ENCODE results near the gene BET1. TPM values are rescaled to one million over a fixed set of nuclear protein-coding genes. Genes with fewer than 3 reads are reported as not detected.

The BET1 gene
- total RNA-seq, 6 experiments from 2014 or later = 26.4 to 36.5 (median 30.5) TPM

GRCh38 chr7:94048755-94049154, 44.6 kb upstream of the BET1 start:
- H3K27me3 Mint-ChIP-seq (ENCODE audit: insufficient read depth) = peaks cover 4% of the 10 kb centered on the region; the same call in 1 of the 2 replicates
- no peaks in the 10 kb centered on the region for H3K9me3 Mint-ChIP-seq
- peaks cover 14% of the 10 kb centered on the region for H3K4me1 Mint-ChIP-seq (ENCODE audit: low read depth)
- H3K27ac Mint-ChIP-seq = no peak overlapping the region
- H3K4me3 Mint-ChIP-seq = no peak overlapping the region
- H3K36me3 Mint-ChIP-seq (ENCODE audit: low read depth) = no peaks in the 10 kb centered on the region
- DNase-seq = no peak
- no peak for TF ChIP-seq CTCF (IDR thresholded peaks at IDR 0.05)

- H3K4me3 Mint-ChIP-seq = no peak overlapping the region
- H3K27ac Mint-ChIP-seq = no peak overlapping the region
- peaks cover 4% of the 10 kb centered on the region; the same call in 1 of the 2 replicates for H3K27me3 Mint-ChIP-seq (ENCODE audit: insufficient read depth)
- no peak for TF ChIP-seq CTCF (IDR thresholded peaks at IDR 0.05)
- no peaks in the 10 kb centered on the region for H3K36me3 Mint-ChIP-seq (ENCODE audit: low read depth)
- no peak for DNase-seq
- H3K9me3 Mint-ChIP-seq = no peaks in the 10 kb centered on the region
- peaks cover 19% of the 10 kb centered on the region for H3K4me1 Mint-ChIP-seq (ENCODE audit: low read depth)
Observed at GRCh38 chr7:94047956-94048355, 43.8 kb upstream of the BET1 start.

DNA sequence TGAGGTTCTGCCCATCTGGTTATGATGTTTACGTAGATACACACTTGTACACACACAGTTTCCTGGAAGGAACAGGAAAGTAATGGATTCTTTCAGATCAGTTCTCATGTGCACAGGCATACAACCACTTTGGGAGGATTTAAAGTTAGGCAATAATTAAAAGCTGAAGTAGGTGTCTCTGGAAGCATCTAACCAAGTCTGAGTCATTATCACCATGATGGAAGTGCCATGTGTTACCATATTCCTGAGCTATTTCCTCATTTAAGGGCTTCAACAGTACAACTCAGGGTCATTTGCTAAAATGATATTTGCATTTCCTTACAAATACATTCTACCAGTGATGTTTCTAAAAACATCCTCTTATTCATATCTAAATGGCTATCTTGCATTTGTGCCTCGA, 41.4 kb upstream of the BET1 start:
- Mint-ChIP-seq H3K4me1 (ENCODE audit: low read depth) (peaks cover 40% of the 10 kb centered on the region), H3K27me3 (ENCODE audit: insufficient read depth) (peaks cover 4% of the 10 kb centered on the region; the same call in 1 of the 2 replicates), H3K36me3 (ENCODE audit: low read depth) (no peaks in the 10 kb centered on the region), H3K9me3 (no peaks in the 10 kb centered on the region), H3K27ac (no peak overlapping the region), H3K4me3 (no peak overlapping the region)
- no peak for TF ChIP-seq CTCF (IDR thresholded peaks at IDR 0.05)
- DNase-seq = no peak

- Mint-ChIP-seq H3K4me3 (no peak overlapping the region), H3K27ac (no peak overlapping the region), H3K9me3 (no peaks in the 10 kb centered on the region), H3K27me3 (ENCODE audit: insufficient read depth) (peaks cover 4% of the 10 kb centered on the region; the same call in 1 of the 2 replicates), H3K4me1 (ENCODE audit: low read depth) (peaks cover 43% of the 10 kb centered on the region), H3K36me3 (ENCODE audit: low read depth) (no peaks in the 10 kb centered on the region)
- no peak for DNase-seq
- TF ChIP-seq CTCF (IDR thresholded peaks at IDR 0.05) = no peak
Observed at GRCh38 chr7:94044806-94045205, 40.7 kb upstream of the BET1 start.

GRCh38 chr7:94043299-94043698, 39.1 kb upstream of the BET1 start:
- DNase-seq = peak; percentile 74
- H3K27me3 Mint-ChIP-seq (ENCODE audit: insufficient read depth) = peaks cover 4% of the 10 kb centered on the region
- no peaks in the 10 kb centered on the region for H3K9me3 Mint-ChIP-seq
- H3K4me3 Mint-ChIP-seq = no peak overlapping the region
- H3K4me1 Mint-ChIP-seq (ENCODE audit: low read depth) = peaks cover 43% of the 10 kb centered on the region
- H3K27ac Mint-ChIP-seq = peak overlapping the region; percentile 17; the same call in 1 of the 2 replicates
- TF ChIP-seq CTCF (IDR thresholded peaks at IDR 0.05) = no peak
- no peaks in the 10 kb centered on the region for H3K36me3 Mint-ChIP-seq (ENCODE audit: low read depth)

DNA sequence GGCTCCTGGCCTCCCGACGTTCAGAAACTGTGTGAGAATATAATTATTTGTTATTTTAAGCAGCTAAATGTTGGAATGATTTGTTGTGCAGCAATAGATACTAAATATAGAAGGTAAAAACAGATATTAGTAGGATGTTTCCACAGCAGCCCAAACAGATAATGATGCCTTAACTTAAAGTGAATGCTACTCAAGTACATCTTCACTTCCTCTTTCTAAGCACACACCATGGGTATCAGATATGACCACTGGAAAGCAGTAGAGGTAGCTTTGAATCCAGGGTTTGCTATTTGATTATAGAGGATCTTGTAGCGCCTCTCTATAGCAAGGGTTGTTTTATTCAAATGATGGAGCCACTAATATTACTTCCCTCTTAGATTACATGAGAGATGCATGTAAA, 38.2 kb upstream of the BET1 start:
- no peak for TF ChIP-seq CTCF (IDR thresholded peaks at IDR 0.05)
- Mint-ChIP-seq H3K4me3 (no peak overlapping the region), H3K9me3 (no peaks in the 10 kb centered on the region), H3K4me1 (ENCODE audit: low read depth) (peaks cover 43% of the 10 kb centered on the region), H3K27ac (no peak overlapping the region), H3K27me3 (ENCODE audit: insufficient read depth) (peaks cover 1% of the 10 kb centered on the region), H3K36me3 (ENCODE audit: low read depth) (no peaks in the 10 kb centered on the region)
- no peak for DNase-seq

Measured in HFFc6 (cell line).